HCT116 (cell line): ENCODE measurements around the gene RPL6.
"Not testable (repeated sequence)": the region's sequence is repeated elsewhere in the genome, so short reads cannot be mapped to it uniquely, and the experiment has no call there.

ENCODE experiments used
- CEBPB ChIP-seq: IDR thresholded peaks from 2 replicates; pipeline ENCODE4 v1.6.1; 2012; ENCODE audit warnings: low read depth
- CTCF ChIP-seq, 3 experiments: fragments of 200-600 bp in 1 of 3; sonication (generic) in 1 of 3; IDR thresholded peaks in 2 of 3; conservative IDR thresholded peaks in 1 of 3; 2 replicates each; pipeline ENCODE4 v1.5.1; 2012 to 2017; ENCODE audit warnings: low read depth in 2 of 3, low read length in 2 of 3, antibody characterized with exemption in 1 of 3, borderline replicate concordance in 1 of 3, control low read depth in 1 of 3, mild to moderate bottlenecking in 1 of 3, mixed read lengths in 1 of 3, mixed run types in 1 of 3, moderate library complexity in 1 of 3; ENCODE audit not compliant: insufficient read depth in 1 of 3
- JUND ChIP-seq: IDR thresholded peaks from 2 replicates; pipeline ENCODE4 v1.6.1; 2012
- MAX ChIP-seq: IDR thresholded peaks from 2 replicates; pipeline ENCODE4 v1.6.1; 2012
- POLR2A ChIP-seq: IDR thresholded peaks from 2 replicates; pipeline ENCODE4 v1.7.0; 2011; ENCODE audit warnings: borderline replicate concordance; ENCODE audit not compliant: insufficient read depth, insufficient read length; ENCODE audit errors: extremely low read depth
- POLR2AphosphoS5 ChIP-seq: IDR thresholded peaks from 2 replicates; pipeline ENCODE4 v1.6.1; 2011; ENCODE audit warnings: mild to moderate bottlenecking, low read depth, low read length, moderate library complexity
- RAD21 ChIP-seq: IDR thresholded peaks from 2 replicates; pipeline ENCODE4 v1.6.1; 2012; ENCODE audit warnings: low read depth, mild to moderate bottlenecking
- REST ChIP-seq: IDR thresholded peaks from 2 replicates; pipeline ENCODE4 v1.6.1; 2012; ENCODE audit warnings: low read depth
- SP1 ChIP-seq: IDR thresholded peaks from 2 replicates; pipeline ENCODE4 v1.6.1; 2012; ENCODE audit warnings: low read depth
- ZNF274 ChIP-seq: fragments of 200-500 bp; sonication (Bioruptor generic); IDR thresholded peaks from 2 replicates; pipeline ENCODE4 v1.6.1; 2014; ENCODE audit warnings: mild to moderate bottlenecking, low read depth, low read length, inconsistent platforms

GRCh38 chr12:112440653-112441052, 31.2 kb upstream of the RPL6 start:
- TF ChIP-seq CTCF (IDR thresholded peaks at IDR 0.05 in 2 of 3, conservative IDR thresholded peaks at IDR 0.05 in 1 of 3; ENCODE audit: borderline replicate concordance in 1 of 3, insufficient read depth in 1 of 3, low read depth in 2 of 3, low read length in 2 of 3); POLR2A; MAX; REST; JUND; POLR2AphosphoS5; SP1; RAD21; CEBPB; ZNF274: not testable (repeated sequence)
